NCI-H524 (cell line): Measurements from ENCODE around the gene USP15.

Experiments used
- DNase-seq, 2 experiments: peaks; one replicate each; lab custom pipeline; 2025; lab: John Stamatoyannopoulos, UW

The USP15 gene

GRCh38 chr12:62282057-62282774 lies 22.0 kb downstream of the USP15 start:
- DNase-seq, result no peak

DNA sequence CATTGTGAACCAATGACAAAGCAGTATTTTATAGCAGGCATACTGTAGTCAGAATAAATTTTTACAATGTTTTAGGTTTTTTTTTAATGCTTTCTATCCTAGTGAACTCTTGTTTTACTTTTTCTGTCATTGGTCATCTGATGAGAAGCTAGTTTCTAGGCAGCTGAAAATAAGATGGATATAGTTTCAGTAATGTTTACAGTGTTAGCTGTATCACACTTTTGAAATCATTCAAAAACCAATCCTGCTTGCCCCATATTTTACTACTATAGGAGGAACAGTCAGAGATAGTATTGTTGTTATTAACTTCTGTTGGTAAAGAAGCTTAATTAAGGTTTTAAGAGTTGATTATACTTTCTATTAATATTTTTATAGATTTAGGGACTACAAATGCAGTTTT lies 24.5 kb downstream of the USP15 start:
- no peak for DNase-seq

- DNase-seq, result no peak
Measured at GRCh38 chr12:62285284-62285683, 25.1 kb downstream of the USP15 start.

DNA sequence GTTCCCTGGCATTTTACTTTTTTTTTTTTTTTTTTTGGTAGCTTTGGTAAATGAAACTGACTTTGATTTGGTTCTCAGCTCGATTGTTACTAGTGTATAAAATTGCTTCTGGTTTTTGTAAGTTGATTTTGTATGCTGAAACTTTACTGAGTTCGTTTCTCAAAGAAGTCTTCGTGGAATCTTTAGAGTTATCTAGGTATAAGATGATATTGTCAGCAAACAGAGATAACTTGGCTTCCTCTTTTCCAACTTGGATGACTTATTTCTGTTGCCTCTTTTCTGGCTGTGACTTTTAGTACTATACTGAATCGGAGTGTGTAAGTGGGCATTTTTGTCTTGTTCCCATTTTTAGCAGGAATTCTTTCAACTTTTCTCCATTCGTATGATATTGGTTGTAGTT lies 28.1 kb downstream of the USP15 start:
- no peak for DNase-seq

DNA sequence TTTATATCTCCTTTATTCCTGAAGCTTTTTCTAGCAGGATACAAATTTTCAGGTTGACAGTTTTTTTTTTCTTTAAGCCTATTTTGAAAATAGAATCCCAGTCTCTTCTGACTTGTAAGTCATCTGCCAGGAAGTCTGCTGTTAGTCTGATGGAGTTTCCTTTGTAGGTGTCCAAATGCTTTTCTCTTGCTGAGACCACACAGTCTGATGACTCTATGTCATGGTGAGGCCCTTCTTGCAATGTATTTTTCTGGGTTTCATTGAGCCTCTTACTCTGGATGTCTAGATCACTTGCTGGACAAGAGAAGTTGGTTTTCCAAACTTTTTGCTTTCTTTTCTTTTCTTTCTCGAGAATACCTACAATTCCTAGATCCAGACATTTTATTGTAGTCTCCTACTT lies 30.6 kb downstream of the USP15 start:
- DNase-seq, result no peak

DNA sequence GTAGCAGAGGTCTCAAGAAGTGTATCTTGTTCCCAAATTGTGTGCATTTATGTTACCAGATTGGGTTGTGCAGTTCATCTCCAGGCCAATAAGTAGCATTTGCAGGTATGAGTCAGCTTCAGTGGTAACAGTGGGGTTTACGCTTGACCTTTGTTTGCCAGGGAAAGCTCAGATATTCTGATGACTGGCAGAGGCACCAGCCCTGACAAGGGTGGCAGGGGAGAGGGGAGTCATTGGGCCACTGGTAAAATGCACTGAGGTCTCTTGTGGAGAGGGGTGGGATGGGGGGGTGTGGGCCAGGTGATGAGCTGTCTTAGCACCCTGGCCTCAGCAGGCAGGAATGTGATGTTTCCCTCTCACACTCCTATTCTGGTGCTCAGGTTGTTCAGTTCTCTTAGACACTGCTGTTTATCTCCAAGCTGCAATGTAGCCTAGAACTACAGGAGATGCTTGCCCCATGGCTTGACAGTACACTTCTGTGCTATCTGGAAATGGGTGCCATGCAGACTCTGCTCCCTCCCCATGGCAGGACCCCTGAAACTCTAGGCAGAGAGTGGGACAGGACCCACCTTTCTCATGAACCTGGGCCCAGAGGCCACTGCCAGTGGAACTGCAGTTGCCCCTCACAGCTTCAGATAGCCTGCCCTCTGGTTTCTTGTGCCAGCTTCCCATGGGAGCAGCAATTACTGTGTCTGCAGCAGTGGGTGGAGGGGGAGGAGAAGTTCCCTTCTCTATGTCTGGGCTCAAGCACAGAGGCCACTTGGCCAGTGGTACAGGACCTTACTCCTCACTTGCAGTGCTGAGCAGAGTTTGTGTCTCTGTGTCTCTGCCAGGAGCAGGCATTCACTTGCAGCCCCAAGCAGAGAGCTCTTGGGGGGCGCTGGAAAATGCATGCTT lies 31.9 kb downstream of the USP15 start:
- no peak for DNase-seq

DNA sequence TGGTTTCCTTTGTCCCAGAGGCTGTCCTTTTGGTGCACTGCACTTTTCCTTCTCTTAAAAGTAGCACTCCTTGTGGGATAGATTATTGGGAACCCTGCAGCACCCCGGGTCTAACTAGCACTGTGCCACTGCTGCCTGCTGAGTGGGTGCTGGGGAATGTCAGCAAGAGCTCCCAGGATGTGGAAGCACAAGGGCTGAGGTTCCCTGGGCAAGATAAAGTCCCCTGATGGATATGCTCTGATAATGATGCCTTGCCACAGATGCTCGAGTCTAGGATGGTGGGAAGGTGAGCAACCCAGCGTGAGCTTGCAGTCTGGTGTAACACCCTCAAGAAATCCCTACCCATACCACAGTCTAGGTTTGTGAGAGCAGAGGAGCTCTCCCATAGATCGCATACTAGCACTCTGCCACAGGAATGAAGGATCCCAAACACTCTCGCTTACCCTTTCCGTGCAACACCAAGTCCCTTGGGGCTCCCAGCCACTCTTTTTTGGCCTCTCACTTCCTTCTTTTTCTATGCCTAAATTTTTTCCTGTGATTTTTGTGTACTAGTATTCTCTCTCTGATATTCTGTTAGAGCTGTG lies 32.6 kb downstream of the USP15 start:
- no peak for DNase-seq

DNA sequence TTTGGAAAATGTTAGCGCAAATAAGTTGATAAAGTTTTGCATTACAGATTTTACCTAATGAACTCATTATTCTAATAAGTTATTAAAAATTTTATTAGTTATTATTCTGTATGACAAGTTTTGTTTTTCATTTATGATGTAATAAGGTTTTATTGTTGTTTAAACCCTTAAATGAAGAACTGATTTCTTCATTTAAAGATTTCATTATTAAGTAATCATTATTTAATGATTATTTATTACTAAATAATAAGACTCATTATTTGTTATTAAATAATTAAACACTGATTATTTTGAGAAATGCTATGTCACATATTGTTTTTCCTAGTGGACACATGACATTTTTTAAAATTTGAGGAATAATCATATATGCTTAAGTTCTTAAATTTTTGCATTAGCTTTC lies 34.2 kb downstream of the USP15 start:
- DNase-seq, result no peak

DNA sequence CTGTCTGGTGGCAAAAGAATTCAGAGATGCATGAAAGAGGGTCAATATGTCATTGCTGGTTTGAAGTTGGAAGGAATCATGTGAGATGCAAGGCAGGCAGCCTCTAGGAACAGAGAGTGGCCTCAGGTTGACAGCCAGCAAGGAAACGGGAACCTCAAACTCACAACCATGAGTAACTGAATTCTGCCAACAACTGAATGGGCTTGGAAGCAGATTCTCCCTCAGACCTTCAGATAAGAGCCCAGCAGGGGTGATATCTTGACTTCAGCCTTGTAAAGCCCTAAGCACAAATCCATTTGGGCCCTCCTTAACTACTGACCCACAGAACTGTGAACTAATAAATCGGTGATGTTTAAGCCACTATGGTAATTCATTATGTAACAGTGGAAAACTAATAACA lies 35.8 kb downstream of the USP15 start:
- DNase-seq, result no peak

DNA sequence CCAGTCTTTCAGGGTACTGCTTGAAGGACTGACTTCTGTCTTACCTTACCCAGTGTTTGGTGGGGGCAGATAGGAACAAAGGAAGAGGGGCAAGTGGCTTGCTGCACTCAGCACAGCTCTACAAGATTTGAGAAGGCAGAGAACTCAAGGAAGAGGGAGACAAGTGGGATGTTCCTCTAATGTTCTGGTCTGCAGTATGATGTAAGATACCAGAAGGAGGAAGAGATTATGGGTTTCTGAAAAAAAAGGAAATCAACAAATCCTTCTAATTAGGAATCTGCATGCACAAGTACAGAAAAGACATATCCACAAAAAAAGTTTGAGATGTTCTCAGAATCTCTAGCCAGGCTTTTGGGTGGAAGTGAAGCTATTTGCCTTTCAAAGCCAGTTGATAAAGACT lies 37.1 kb downstream of the USP15 start:
- no peak for DNase-seq

- DNase-seq, result no peak
Measured at GRCh38 chr12:62299617-62300016, 39.4 kb downstream of the USP15 start.

DNA sequence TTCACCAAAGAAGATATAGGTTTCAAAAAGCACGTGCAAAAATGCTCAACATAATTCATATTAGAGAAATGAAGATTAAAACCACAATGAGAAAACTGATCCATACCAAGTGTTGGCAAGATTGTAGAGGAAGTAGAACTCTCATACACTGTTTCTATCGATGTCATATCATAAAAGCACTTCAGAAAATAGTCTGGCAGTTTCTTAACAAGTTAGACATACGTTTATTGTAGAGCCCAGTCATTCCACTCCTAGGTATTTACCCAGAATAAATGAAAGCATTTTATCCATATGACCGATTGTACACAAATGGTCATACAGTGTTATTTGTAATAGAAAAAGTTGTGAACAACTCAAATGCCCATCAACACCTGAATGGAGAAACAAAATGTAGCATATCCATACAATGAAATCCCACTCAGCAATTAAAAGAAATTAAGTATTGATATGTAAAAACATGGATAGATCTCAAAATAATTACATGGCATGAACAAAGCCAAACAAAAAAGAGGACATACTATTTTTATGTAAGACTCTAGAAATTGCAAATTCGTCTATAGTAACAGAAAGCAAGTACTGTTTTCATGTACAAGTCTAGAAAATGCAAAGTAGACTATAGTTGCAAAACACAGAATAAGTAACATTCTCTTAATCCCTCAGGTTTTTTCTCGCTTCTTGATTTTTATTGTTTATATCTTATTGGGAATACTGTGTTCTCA lies 41.0 kb downstream of the USP15 start:
- no peak for DNase-seq

GRCh38 chr12:62301799-62302133 lies 41.6 kb downstream of the USP15 start:
- DNase-seq, result no peak

GRCh38 chr12:62304560-62304959 lies 44.4 kb downstream of the USP15 start:
- no peak for DNase-seq

DNA sequence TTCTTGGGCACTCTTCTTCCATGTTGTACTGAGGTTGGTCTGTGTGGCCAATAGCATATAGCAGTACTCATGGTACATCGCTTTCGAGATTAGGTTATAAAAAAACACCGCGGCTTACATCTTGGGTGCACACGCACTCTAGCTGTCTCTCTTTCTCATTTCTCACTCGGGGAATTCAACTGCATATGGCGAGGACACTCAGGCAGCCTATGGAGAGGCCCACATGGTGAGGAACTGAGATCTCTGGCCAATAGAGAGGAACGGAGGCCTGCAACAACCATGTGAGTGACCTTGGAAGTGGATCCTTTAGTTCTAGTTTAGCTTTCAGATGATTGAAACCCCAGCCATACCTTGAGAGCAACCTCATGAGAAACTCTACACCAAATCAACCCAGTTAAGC lies 45.6 kb downstream of the USP15 start:
- DNase-seq, result no peak

DNA sequence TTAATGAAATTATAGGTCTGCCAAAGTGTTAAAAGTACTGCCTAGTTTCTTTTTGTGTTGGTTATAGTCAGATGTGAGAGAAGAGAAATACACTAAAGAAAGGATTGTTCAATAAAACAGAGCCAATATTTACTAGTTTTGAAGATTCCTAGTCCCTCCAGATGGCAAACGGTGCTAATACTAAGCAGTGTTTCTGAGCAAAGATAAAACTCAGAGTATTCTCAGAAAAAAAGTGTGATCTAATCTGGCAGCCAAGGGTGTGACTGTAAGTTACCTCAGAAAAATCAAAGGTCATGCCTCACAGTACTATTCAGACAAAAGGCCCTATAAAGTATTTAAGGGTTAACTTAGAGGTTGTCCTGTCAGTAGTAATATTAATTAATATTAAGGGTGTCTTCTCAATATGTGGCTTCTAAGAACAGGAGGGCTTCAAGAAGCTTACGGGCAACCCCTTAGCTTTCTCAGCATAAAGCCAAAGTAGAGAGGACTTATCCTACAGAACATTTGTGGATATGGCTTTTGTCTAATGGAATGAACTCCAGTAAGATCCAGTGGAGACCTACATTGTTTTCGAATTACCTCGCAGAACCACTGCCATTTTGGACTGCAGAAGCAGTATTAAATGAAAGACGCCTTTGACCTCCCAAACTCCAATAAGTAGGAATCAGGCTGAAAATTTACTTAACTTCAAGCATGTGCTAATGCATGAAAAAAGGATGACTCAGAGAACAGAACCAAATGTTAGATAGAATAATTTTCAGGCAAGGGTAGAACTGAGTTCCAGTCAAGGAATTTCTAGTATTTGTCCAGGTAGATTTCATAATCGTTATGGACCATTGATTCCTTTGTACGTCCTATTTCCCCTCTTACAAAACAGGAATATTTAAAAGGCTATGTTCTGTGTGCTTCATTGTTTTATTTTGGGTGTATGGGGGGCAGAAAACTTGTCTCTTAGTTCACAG lies 46.6 kb downstream of the USP15 start:
- no peak for DNase-seq

DNA sequence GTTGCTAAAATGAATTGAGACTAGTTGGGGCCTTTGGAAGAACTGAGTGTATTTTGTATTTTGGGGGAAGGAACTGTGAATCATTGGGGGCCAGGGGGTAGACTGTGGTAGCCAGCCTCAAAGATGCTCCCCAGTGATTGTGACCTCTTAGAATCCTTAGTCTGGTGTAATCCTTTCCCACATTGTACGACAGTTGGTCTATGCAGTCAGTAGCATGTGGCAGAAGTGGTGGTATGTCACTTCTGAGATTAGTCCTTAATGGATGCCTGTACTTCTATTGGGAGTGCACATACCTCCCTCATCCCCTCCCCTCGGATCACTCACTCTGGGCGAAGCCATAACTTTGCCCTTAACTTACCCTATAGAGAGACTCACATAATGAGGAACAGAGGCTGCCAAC lies 48.0 kb downstream of the USP15 start:
- no peak for DNase-seq

DNA sequence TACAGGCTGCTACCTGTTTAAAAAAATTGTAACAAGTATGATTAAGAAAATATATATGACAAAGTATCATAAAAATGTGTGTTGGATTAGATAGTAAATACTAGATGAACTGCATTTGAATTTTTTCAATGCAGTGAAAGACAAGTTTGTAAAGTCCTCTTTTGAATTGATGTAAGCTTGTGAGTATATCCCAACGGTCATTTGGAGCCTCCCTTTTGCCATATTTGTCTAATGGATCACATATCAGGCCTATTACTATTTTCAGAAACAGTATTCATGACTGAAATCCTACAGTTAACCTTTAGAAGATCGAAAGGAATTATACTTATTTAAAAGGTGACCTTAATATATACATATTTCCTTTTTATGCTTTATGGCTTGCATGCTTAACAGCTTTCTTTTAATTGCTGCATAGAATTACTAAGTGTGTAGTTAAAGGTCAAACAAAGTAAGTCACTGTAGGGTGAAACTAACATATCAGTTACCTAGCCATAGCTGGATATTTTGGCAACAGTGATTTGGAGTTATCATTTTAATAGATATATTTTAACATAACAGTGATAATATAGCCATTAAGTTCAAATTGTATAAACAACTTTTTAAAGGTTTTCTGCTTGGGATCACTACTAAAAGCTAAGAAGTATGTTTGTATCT lies 53.6 kb downstream of the USP15 start:
- no peak for DNase-seq

DNA sequence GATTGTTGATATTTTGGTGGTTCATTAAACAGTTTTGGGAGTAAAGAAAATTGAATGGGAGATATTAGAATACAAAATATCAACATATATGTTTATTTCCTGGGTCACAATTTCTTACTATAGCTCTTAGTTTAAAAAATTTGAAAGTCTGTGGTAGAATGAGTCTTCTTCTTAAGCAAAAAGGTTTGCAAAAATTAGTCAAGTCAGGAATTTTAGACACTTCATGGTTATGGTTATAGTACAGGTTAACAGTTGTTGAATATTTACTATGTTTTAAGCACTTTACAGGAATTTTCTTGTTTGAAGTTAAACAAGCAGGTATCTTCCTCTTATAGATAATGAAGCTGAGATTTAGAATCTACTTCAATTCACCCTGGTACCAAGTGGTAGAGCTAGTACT lies 56.8 kb downstream of the USP15 start:
- DNase-seq, result no peak

DNA sequence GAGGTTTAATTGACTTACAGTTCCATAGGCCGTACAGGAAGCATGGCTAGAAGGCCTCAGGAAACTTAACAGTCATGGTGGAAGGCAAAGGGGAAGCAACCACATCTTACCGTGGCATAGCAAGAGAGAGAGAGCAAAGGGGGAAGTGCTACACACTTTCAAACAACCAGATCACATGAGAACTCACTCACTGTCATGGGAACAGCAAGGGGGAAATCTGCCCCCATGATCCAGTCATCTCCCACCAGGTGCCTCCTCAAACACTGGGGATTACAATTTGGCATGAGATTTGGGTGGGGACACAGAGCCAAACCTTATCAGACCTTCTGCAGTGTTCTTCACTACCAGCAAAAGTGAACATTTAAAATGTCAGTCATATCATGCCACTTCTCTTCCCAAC lies 58.9 kb downstream of the USP15 start:
- DNase-seq, result no peak

GRCh38 chr12:62320054-62320453 lies 59.9 kb downstream of the USP15 start:
- no peak for DNase-seq
